Lower leg skin (tissue), 3 donors: ENCODE results near the gene ZNF253.

Experiments
- POLR2A ChIP-seq, 2 donors: fragments of 450-650 bp; IDR thresholded peaks; one replicate each; pipeline ENCODE4 v1.6.1; 2016 to 2017; ENCODE audit warnings: antibody characterized with exemption in 2 of 2, mild to moderate bottlenecking in 1 of 2, moderate library complexity in 1 of 2
- TF ChIP-seq, protein P1 (sequence below), 3 donors: fragments of 450-650 bp; IDR thresholded peaks; one replicate each; pipeline ENCODE4 v1.5.1; 2016; ENCODE audit warnings: antibody characterized with exemption in 3 of 3, mild to moderate bottlenecking in 3 of 3, moderate library complexity in 2 of 3

DNA sequence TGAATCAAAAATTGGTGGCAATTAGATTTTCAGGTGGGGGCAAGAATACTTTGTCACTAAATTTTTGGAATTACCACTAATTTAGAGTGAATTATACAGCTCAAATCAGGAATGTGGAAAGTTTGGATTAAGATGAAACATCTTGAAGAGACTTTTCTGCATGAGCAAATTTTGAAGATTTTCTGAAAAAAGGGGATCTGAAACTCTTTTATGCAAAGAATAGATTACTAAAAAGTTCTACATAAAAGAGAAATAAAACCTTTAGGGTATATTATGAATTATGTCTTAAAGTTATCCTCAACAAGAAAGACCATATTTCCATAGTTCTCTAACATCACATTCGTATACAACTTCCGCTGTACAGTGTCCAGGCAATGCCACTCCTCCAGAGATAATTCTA lies 71.7 kb downstream of the ZNF253 start:
- TF ChIP-seq, protein P1, sequence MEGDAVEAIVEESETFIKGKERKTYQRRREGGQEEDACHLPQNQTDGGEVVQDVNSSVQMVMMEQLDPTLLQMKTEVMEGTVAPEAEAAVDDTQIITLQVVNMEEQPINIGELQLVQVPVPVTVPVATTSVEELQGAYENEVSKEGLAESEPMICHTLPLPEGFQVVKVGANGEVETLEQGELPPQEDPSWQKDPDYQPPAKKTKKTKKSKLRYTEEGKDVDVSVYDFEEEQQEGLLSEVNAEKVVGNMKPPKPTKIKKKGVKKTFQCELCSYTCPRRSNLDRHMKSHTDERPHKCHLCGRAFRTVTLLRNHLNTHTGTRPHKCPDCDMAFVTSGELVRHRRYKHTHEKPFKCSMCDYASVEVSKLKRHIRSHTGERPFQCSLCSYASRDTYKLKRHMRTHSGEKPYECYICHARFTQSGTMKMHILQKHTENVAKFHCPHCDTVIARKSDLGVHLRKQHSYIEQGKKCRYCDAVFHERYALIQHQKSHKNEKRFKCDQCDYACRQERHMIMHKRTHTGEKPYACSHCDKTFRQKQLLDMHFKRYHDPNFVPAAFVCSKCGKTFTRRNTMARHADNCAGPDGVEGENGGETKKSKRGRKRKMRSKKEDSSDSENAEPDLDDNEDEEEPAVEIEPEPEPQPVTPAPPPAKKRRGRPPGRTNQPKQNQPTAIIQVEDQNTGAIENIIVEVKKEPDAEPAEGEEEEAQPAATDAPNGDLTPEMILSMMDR (IDR thresholded peaks at IDR 0.05), result no peak
- no peak for TF ChIP-seq POLR2A (IDR thresholded peaks at IDR 0.05)
